ENCODE results near the gene AKR7A2. TPM values are rescaled to one million over a fixed set of nuclear protein-coding genes. Genes with fewer than 3 reads are reported as not detected.

Gene AKR7A2
- total and polyA plus RNA-seq, 9 of the 15 experiments (the other 6 are each of a cell fraction or from before 2014, with no cell fraction given) = 2.0 to 78.4 (median 49.4) TPM

DNA sequence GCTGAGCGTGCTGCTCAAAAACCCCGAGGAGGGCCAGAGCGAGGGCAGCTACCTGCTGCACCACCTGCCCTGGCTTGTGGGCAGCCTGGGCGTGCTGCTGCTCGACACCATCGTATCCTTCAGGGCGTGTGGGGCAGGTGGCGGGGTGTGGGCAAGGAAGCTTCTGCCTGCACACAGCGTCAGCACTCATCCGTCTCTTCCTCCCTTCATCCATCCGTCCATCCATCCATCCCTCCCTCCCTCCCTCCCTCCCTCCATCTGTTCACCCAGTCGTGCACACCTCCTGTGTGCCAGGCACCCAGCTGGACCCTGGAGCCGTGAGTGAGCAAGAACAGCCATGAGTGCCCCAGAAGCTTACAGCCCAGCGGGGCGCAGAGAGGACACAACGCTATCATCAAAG is 15.4 kb upstream of the AKR7A2 start:
- no peaks in the 10 kb centered on the region for H3K9me3 ChIP-seq (replicated peaks; ENCODE audit: control insufficient read depth, insufficient read depth, low read depth, low read length)
- no peak for DNase-seq (ENCODE audit: extremely low read depth in 1 of 4, low spot score in 3 of 4)
- peaks cover 57% of the 10 kb centered on the region; the same call in 2 of the 3 replicates for H3K36me3 ChIP-seq (ENCODE audit: control insufficient read depth, insufficient read depth, low read length)
- peaks cover 38% of the 10 kb centered on the region for H4K20me1 ChIP-seq (replicated peaks; ENCODE audit: control insufficient read depth, insufficient read depth, low read length)
- H3K27ac ChIP-seq (ENCODE audit: extremely low read depth, low read depth, low read length) = no peak overlapping the region
- POLR2A ChIA-PET = interaction anchor here (0.6 to 1.0 kb wide), 3 partner anchors 12 to 979 kb away, joined by 3 read pairs; no protein-coding TSS in a partner anchor
- BruUV-seq (replicated peaks) = no TSS peak
- H3K79me2 ChIP-seq (ENCODE audit: control insufficient read depth, insufficient read depth, low read length) = no peaks in the 10 kb centered on the region
- no peak overlapping the region; a peak in 1 of 4 replicates for H3K9ac ChIP-seq (ENCODE audit: insufficient read depth in 1 of 2, low read depth in 2 of 2, low read length in 2 of 2)
- H3K27me3 ChIP-seq (ENCODE audit: control insufficient read depth in 2 of 2, insufficient read depth in 2 of 2, low read length in 2 of 2) = no peaks in the 10 kb centered on the region
- TF ChIP-seq SETDB1 (IDR thresholded peaks at IDR 0.05; ENCODE audit: low read length) = no peak
- 97% methylated on average over 10 of the region's 16 CpGs for WGBS (ENCODE audit: insufficient coverage, low coverage, missing lambda C conversion rate)
- no peak overlapping the region for H2AFZ ChIP-seq (ENCODE audit: low read depth, low read length)
- in situ Hi-C loops (cut with MboI) = no loop called here
- no peak for ATAC-seq
- peaks cover 20% of the 10 kb centered on the region for H3K9me1 ChIP-seq (ENCODE audit: control insufficient read depth, insufficient read depth, low read length)
- H3K4me3 ChIP-seq = no peak overlapping the region
- no peak overlapping the region for H3K4me2 ChIP-seq (ENCODE audit: insufficient read depth, low read length)
- H3K4me1 ChIP-seq (replicated peaks in 1 of 2; ENCODE audit: control insufficient read depth in 2 of 2, insufficient read depth in 2 of 2, low read length in 2 of 2) = peaks cover 16 to 46% of the 10 kb centered on the region in 2 experiments
- intact Hi-C loops (cut with micrococcal nuclease) = no loop called here
- CTCF ChIA-PET (ENCODE audit: low intra/inter-chr PET ratio) = no interaction called here
- FAIRE-seq = no peak

- ChIA-PET CTCF (ENCODE audit: low intra/inter-chr PET ratio) (no interaction called here), POLR2A (interaction anchor here (0.6 to 1.0 kb wide), 2 partner anchors 11 to 978 kb away, joined by 3 read pairs; no protein-coding TSS in a partner anchor)
- H2AFZ ChIP-seq (ENCODE audit: low read depth, low read length) = no peak overlapping the region
These were observed 14.8 kb upstream of the AKR7A2 start for GRCh38 chr1:19326748-19327065.

More at GRCh38 chr1:19326748-19327065, 14.8 kb upstream of the AKR7A2 start:
- intact Hi-C loops (cut with micrococcal nuclease) = no loop called here
- no TSS peak for BruUV-seq (replicated peaks)
- peaks cover 59% of the 10 kb centered on the region; the same call in 2 of the 3 replicates for H3K36me3 ChIP-seq (ENCODE audit: control insufficient read depth, insufficient read depth, low read length)
- H3K4me3 ChIP-seq = no peak overlapping the region
- H3K27ac ChIP-seq (ENCODE audit: extremely low read depth, low read depth, low read length) = no peak overlapping the region
- H3K27me3 ChIP-seq (ENCODE audit: control insufficient read depth in 2 of 2, insufficient read depth in 2 of 2, low read length in 2 of 2) = no peaks in the 10 kb centered on the region
- peaks cover 16 to 46% of the 10 kb centered on the region in 2 experiments for H3K4me1 ChIP-seq (replicated peaks in 1 of 2; ENCODE audit: control insufficient read depth in 2 of 2, insufficient read depth in 2 of 2, low read length in 2 of 2)
- peaks cover 20% of the 10 kb centered on the region for H3K9me1 ChIP-seq (ENCODE audit: control insufficient read depth, insufficient read depth, low read length)
- H3K4me2 ChIP-seq (ENCODE audit: insufficient read depth, low read length) = no peak overlapping the region
- ATAC-seq (no peak), FAIRE-seq (no peak), DNase-seq (ENCODE audit: extremely low read depth in 1 of 4, low spot score in 3 of 4) (no peak)
- peak overlapping the region in 1 of 2 experiments; percentile 46; a peak in 2 of 4 replicates for H3K9ac ChIP-seq (ENCODE audit: insufficient read depth in 1 of 2, low read depth in 2 of 2, low read length in 2 of 2)
- 0 out of 2 replicates have a peak, but pooled peaks have one; percentile 35 for TF ChIP-seq RBFOX2 (IDR thresholded peaks at IDR 0.05; ENCODE audit: low read depth, low read length)
- TF ChIP-seq, protein P1, sequence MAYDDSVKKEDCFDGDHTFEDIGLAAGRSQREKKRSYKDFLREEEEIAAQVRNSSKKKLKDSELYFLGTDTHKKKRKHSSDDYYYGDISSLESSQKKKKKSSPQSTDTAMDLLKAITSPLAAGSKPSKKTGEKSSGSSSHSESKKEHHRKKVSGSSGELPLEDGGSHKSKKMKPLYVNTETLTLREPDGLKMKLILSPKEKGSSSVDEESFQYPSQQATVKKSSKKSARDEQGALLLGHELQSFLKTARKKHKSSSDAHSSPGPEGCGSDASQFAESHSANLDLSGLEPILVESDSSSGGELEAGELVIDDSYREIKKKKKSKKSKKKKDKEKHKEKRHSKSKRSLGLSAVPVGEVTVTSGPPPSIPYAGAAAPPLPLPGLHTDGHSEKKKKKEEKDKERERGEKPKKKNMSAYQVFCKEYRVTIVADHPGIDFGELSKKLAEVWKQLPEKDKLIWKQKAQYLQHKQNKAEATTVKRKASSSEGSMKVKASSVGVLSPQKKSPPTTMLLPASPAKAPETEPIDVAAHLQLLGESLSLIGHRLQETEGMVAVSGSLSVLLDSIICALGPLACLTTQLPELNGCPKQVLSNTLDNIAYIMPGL (CRISPR knock-in tag; IDR thresholded peaks at IDR 0.05) = no peak
- in situ Hi-C loops (cut with MboI) = no loop called here
- WGBS (ENCODE audit: insufficient coverage, low coverage, missing lambda C conversion rate) = 98% methylated on average over 5 of the region's 6 CpGs
- H4K20me1 ChIP-seq (replicated peaks; ENCODE audit: control insufficient read depth, insufficient read depth, low read length) = peaks cover 33% of the 10 kb centered on the region
- H3K79me2 ChIP-seq (ENCODE audit: control insufficient read depth, insufficient read depth, low read length) = no peaks in the 10 kb centered on the region
- no peaks in the 10 kb centered on the region for H3K9me3 ChIP-seq (replicated peaks; ENCODE audit: control insufficient read depth, insufficient read depth, low read depth, low read length)

Data from K562 (cell line).